Measurements from ENCODE around the gene ATG4D. TPM values are rescaled to one million over a fixed set of nuclear protein-coding genes. Genes with fewer than 3 reads are reported as not detected.

ATG4D gene
- total RNA-seq, 1 donor from 2014 or later: 48.7 TPM

DNA sequence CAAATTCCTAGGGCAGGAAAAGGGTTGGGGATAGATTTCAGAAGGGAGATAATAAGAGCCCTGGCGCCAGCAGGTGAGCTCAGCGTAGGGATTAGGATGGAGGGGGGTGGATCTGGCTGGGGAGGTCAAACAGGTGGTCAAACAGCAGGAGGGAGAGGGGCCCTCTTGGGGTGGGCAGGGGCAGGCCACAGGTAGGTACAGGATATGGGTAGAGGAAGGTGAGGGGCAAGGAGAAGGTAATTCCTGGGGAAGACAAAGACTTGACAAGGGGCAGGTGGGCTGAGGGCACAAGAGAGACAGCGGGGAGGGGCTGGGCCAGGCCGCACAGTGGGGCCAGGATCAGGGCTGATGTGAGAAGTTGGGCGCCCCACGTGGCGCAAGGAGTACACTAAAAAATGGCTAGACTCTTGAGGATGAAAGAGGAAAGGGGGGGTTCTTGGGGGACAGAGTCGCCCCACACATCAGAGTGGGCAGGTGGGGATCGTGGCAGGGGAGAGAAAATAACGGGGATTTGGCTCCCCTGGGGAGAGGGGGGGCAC is 21.4 kb downstream of the ATG4D start:
- TF ChIP-seq, protein P1, sequence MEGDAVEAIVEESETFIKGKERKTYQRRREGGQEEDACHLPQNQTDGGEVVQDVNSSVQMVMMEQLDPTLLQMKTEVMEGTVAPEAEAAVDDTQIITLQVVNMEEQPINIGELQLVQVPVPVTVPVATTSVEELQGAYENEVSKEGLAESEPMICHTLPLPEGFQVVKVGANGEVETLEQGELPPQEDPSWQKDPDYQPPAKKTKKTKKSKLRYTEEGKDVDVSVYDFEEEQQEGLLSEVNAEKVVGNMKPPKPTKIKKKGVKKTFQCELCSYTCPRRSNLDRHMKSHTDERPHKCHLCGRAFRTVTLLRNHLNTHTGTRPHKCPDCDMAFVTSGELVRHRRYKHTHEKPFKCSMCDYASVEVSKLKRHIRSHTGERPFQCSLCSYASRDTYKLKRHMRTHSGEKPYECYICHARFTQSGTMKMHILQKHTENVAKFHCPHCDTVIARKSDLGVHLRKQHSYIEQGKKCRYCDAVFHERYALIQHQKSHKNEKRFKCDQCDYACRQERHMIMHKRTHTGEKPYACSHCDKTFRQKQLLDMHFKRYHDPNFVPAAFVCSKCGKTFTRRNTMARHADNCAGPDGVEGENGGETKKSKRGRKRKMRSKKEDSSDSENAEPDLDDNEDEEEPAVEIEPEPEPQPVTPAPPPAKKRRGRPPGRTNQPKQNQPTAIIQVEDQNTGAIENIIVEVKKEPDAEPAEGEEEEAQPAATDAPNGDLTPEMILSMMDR (IDR thresholded peaks at IDR 0.05; ENCODE audit: borderline replicate concordance): no peak
- DNase-seq: no peak
- Histone ChIP-seq H3K9me3 (replicated peaks) (no peaks in the 10 kb centered on the region), H3K36me3 (peaks cover 12% of the 10 kb centered on the region), H3K27ac (replicated peaks) (peak overlapping the region; percentile 93), H3K4me3 (peak overlapping the region; percentile 96), H3K4me1 (peaks cover 46% of the 10 kb centered on the region), H3K27me3 (ENCODE audit: low read depth) (no peaks in the 10 kb centered on the region)
- intact Hi-C loops (cut with micrococcal nuclease): no loop called here

DNA sequence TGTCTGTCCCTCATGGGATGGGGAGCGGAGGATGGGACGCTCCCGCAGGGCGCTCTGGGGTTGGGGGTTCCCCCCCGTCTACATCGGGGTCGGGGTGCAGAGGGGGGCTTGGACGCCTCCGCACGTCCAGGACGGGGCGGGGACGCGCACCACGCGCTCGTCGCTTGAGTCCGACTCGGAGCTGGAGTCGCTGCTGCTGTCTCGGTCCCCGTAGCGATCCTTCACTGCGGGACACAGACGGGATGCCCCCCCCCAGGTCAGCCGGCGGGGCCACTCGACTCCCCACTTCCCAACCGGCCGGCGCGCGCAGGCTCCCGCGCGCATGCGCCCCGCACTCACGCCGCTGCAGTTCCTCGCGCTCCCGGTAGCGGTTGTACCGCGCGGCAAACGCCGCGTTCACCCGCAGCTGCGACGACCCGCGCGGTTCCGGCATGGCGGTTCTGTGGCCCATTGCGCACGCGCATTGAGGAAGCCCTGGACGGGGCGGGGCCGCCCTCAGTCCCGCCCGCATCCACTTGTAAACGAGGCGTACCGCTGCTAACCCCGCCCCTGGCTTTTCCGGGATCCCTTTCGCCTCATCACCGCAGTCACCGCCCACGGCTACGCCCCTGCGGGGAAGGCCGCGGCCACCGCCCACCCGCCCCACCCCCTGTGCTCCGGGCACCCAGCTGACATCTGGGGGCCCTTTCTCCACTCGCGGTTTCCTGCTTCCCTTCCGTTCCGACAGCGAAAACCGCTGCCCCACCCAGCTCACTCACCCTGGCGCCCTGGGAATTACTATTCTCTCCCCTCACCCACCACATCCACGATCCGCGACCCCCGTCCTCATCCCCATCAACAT is 22.1 kb downstream of the ATG4D start, which contains the start of gene KRI1:
TSS of gene KRI1 (minus strand) at position 444 of the 841 bp plus-strand sequence. CDS start at position 433, 11 bp downstream.
- Histone ChIP-seq H3K36me3 (peaks cover 8% of the 10 kb centered on the region), H3K27me3 (ENCODE audit: low read depth) (no peaks in the 10 kb centered on the region), H3K4me1 (peaks cover 46% of the 10 kb centered on the region), H3K4me3 (peak within 1 kb of the TSS; percentile 96), H3K9me3 (replicated peaks) (no peaks in the 10 kb centered on the region), H3K27ac (replicated peaks) (peak within 1 kb of the TSS; percentile 93)
- intact Hi-C loops (cut with micrococcal nuclease): no loop called here
- TF ChIP-seq, protein P1 (IDR thresholded peaks at IDR 0.05; ENCODE audit: borderline replicate concordance): peak; percentile 52
- peak; percentile 99 for DNase-seq

DNA sequence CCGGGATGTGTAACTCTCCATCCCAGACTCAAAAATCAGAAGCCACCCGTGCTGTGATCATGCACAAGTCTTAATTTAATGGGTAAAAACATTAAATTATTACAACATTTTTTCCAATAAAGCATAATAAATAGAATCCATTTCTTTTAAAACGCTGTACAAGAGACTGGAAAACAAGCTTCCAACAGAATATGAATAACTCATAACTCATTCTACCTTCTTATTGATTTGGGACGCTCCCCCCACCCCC is 22.6 kb downstream of the ATG4D start:
- TF ChIP-seq, protein P1 (IDR thresholded peaks at IDR 0.05; ENCODE audit: borderline replicate concordance): no peak
- peaks cover 46% of the 10 kb centered on the region for H3K4me1 ChIP-seq
- no peaks in the 10 kb centered on the region for H3K9me3 ChIP-seq (replicated peaks)
- DNase-seq: no peak
- H3K27me3 ChIP-seq (ENCODE audit: low read depth): no peaks in the 10 kb centered on the region
- H3K4me3 ChIP-seq: peak overlapping the region; percentile 96
- intact Hi-C loops (cut with micrococcal nuclease): no loop called here
- H3K27ac ChIP-seq (replicated peaks): peak overlapping the region; percentile 93
- peaks cover 2% of the 10 kb centered on the region for H3K36me3 ChIP-seq

DNA sequence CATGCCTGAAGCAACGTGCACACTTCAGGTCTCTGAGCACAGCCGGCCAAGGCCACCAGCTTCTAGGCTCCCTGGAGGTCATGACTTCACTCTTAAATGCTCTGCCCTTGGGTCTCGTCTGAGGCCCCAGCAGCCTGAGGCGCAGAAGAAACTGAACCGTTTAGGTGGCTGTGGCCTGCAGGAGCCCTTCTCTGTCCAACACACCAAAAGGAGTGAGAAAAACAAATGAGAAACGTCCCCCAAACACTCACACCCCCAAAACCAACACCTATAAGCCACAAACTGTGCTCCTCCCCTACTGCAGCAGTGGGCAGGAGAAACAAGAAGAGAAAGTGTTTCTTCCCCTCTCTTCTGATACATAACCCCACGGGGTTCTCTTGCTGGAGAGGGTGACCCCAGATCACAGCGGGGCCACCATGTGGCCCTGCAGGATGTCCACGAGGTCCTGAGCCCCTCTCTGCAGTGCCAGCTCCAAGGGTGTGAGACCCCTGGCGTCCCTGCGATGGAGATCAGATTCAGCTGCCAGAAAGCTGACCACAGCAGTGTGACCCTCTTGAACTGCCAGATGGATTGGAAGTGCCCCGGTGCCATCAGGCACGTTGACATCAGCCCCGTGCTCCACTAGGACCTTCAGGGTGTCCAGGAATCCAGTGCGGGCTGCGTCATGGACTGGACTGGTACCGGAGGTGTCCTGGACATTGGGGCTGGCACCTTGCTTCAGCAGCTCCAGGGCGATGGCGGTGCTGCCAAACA is 23.1 kb downstream of the ATG4D start:
- no peaks in the 10 kb centered on the region for H3K36me3 ChIP-seq
- H3K27me3 ChIP-seq (ENCODE audit: low read depth): no peaks in the 10 kb centered on the region
- TF ChIP-seq, protein P1 (IDR thresholded peaks at IDR 0.05; ENCODE audit: borderline replicate concordance): no peak
- peaks cover 46% of the 10 kb centered on the region for H3K4me1 ChIP-seq
- peak overlapping the region; percentile 93 for H3K27ac ChIP-seq (replicated peaks)
- no peaks in the 10 kb centered on the region for H3K9me3 ChIP-seq (replicated peaks)
- intact Hi-C loops (cut with micrococcal nuclease): no loop called here
- H3K4me3 ChIP-seq: peak overlapping the region; percentile 96
- DNase-seq: no peak

DNA sequence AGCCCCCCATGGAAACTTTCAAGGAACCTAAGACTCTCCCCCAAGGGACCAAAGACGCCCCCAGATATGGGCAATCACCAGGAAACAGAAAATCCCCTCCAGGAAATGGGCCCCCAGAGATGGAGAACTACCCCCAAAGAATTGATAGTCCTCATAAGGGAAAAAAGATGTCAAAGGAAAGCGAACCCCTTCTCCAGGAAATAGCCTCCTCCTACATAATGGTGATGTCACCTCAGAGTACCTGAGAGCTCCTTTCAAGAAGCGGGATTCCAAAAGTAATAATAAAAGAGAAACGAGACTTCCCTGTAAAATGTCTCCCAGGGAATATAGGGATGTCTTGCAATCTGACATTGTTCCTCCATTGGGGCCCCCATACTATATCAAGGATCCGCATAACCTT is 24.0 kb downstream of the ATG4D start:
- peak overlapping the region; percentile 90 for H3K4me3 ChIP-seq
- intact Hi-C loops (cut with micrococcal nuclease): no loop called here
- no peak for DNase-seq
- H3K4me1 ChIP-seq: peaks cover 52% of the 10 kb centered on the region
- no peaks in the 10 kb centered on the region for H3K36me3 ChIP-seq
- H3K27ac ChIP-seq (replicated peaks): peak overlapping the region; percentile 93
- H3K9me3 ChIP-seq (replicated peaks): no peaks in the 10 kb centered on the region
- no peaks in the 10 kb centered on the region for H3K27me3 ChIP-seq (ENCODE audit: low read depth)
- TF ChIP-seq, protein P1 (IDR thresholded peaks at IDR 0.05; ENCODE audit: borderline replicate concordance): no peak

Data from left ventricle myocardium inferior (tissue), 1 donor.